ENCODE results near the gene AGPAT4.

The AGPAT4 gene

DNA sequence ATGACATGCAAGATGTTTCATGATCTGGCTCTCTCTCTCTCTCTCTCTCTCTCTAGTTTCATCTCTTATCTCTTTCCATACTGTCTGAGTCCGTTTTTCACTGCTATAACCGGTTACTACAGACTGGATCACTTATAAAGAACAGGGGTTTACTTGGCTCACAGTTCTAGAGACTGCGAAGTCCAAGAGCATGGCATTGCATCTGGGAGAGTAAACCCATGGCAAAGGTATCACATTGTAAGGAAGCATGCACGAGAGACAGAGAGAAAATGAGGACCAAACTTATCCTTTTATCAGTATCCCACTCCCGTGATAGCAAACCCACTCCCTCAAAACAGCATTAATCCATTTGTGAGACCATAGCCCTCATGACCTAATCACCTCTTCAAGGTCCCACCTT, 7.2 kb upstream of the AGPAT4 start:
- no peak for DNase-seq

DNA sequence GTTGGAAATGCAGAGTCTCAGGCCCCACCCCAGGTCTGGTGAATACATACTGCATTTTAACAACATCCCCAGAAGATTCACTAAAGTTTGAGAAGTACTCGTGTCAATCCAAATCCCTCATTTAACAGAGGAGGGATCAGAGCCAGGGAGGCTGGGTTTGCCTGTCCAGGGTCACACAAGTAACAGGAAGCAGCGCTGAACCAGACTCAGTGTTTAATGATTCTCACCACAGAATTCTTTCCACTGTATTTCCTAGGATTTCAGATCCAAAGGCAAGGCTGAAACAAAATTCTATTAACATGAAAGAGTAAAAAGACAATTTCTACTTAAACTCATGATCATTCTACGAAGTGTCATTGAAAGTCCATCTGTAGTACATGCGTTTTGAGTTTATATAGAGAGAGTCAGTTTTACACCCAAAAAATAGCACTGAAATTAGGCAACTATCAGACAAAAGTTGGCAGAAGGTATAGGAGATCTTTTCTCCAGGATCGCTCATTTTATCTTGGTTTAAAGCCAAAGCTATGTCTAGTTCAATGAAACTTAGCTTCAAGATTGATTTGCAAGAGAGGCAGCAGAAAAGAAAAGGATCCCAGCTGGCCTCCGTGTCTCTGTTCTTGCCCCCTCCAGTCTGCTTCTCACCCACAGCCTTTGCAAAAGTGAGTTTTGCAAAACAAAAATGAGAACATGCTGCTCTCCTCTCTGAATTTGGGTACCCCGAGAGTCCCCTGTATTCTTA, 6.0 kb upstream of the AGPAT4 start:
- DNase-seq = no peak

DNA sequence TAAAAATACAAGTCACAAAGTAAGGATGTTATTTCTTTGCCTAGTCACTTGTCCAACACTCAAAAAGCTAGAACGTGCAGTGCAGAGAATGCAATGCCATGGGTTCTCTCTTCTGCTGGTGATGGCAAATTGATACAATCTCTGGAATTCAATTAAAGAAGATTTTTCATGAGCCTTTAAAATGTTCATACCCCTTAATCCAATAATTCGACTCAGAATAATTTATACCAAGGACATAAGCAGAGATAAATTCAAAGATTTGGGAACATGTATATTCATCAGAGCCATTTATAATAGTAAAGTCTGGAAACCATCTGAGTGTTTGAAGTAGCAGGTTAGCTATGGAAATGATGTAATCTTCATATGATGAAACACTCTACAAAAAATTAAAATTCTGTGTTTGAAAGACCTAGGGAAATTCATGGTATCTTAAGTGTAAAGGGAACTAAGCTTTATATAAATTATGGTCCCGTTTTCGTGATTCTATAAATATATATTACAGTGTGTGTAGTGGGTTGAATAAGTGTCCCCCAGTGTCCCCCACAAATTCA, 2.8 kb upstream of the AGPAT4 start:
- no peak for DNase-seq

DNA sequence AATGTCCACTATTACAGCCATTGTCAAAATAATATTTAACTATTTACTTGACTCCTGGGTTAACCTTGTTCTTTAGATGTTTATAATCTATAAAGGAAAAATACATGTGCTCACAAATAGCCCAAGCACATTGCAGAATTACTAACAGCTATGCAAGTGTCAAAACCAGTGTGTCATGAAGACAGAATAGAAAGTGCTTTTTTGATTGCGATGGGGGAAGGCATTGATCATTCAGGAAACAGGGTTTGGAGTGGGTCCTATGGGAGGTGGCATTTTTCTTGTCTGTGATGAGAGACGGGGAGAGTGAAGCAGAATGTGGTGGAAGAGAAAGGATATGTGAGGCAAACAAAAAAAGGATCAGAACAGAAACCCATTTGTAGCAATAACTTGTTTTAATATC, 1.0 kb upstream of the AGPAT4 start:
- DNase-seq = no peak

DNA sequence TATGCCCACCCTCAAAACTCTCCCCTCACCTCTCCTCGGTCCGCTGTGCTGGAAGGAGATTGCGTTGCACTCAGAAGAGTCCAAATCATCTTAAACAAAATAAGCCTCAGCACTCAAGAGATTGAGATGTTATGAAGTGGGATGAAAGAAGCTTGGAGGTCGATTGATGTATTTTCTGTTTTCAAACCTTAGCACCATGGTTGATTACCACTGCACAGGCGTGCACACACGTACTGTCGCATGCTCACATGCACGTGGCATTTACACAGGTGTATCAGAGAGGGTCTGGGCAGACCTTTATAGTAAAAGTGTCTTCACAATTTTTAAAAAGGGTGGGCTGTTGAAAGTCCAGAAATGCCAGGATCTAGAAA, 612 bp upstream of the AGPAT4 start:
- DNase-seq = no peak

DNA sequence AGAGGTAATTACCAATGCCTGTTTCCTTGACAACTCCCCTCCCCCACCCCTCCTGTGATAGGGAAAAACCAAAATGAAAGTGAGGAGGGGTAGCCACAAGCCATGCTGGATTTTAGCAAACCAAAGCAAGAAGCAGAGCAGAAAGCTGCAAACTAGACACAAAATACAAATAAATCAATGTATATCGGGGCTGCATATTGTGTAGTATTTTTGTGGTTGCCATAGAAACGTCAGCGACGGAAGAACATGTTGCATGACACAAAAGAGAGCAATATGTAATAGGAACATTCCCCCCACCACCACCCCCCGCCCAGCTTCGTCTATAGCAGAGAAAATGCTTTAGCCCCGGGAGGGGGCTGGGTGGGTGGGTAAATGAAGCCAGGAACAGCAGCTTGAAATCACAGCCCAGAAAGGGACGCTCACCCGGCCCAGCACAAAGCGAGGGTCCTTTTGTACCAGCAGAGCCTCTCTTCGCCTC, 548 bp downstream of the AGPAT4 start:
- DNase-seq = peak; percentile 57

DNA sequence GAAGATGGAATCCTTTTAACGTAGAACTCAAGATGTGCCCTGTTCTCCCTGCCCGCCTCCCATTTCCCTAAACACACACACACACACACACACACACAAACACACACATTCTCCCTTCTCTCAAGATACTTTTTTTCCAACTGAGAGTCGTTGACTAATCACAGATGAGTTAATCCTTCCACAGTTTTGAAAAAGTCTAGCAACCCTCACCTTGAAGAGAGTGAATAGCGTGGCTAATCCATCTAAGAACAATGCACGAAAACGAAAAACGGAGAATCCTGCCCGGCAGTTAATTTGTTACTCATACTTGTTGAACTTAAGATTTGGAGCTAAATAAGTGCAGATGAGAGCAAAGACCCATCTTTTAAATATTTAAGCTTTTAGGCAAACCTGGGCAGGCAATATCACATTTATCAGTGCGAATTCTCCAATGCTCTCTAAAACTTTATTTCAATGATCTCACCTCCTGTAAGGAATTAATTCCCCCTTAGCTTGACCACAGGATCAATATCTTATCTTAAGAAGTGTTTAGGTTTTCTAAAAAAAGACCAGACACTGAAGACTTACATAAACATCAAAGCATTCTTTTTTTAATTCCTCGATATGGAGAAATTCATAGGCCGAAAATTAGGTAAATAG, 1.1 kb downstream of the AGPAT4 start:
- no peak for DNase-seq

DNA sequence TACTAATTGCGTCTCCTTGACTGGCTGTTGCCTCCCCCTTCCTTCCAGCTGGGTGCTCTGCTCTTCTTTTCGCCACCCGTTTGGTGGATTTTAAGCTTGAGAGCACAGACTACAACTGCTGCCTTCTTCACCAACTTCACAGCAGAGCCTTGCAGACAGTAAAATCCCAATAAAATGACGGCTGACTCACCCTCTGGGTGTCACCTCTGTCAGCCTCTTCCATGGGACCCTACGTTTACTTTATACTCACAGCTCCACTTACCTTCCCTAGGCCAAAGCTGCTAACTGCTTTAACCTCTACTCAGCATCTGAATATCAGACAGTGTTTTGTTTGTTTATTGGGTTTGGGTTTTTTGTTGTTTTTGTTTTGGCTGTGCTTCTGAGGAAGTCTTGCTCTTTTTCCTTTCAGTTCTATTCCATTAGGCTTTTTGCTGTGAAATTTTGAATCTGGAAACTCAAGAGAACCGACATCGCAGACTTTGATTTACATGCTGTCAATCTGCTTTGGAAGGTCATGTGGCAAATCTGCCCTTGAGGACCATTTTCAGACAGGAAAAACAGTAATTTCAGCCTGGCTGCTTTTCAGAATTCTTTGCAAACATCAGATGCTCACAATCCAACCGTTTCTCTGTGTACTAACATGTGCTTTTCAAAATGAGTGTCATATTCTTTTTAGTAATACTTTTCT, 2.4 kb downstream of the AGPAT4 start:
- no peak for DNase-seq

DNA sequence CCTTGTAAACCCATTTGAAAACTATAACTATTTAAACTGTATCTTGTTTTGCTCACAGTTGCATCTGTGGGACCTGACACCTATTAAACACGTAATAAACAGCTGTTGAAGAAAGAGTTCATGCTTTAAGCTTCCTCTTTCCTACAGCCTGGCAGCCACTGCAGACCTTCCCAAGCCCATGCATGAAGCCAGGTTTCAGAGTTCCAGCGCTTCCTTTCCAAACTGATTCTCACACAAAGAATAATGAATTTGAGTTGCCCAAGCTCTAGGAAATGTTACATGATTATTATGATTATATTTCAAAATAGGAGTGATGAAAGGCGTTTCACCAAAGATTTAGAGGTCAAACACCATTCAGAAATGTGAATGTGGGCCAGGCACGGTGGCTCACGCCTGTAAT, 3.7 kb downstream of the AGPAT4 start:
- no peak for DNase-seq

DNA sequence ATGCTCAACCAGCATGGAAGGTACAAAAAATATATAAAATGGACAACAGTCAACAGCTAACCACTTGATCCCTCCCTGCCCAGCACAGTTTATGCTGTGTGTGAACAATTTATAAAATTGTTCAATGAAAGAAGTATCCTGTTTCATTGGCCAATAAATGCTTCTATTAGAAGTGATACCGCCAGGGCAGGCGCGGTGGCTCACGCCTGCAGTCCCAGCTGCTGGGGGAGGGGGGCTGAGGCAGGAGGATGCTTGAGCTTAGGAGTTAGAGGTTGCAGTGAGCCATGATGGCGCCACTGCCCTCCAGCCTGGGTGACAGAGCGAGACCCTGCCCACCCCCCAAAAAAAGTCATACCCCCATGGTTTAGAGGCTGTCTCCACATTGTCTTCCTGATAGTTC, 4.6 kb downstream of the AGPAT4 start:
- DNase-seq = no peak

DNA sequence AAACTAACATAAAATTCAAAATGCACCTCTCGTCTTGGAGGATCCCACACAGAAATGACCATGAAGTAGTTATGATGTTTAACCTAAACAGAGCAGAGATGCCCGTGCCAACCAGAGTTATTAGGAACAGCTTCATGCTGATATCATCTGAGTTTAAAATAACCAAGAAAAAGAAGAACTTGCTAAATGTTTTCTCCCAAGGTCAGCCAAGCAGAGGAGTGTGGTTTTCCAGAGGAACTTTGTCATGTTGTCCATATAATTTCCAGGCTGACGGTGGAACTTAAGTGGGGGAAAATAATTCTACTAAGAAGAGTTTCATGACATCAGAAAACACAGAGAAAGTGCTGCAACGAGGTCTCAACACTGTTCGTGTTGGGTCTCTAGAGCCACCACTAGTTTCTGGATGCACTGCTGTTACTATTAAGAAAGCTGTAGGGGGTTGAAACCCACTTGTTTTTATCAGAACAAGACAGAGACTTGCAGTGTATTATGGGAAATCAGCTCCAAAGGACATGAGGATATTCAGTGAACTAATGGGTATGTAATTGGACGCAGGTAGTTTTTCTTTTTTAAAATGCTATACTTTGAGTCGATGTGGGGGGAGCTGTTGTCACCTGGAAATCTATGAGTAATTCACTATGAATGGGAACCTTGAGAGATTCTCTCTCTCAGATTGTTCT, 5.2 kb downstream of the AGPAT4 start:
- DNase-seq = no peak

DNA sequence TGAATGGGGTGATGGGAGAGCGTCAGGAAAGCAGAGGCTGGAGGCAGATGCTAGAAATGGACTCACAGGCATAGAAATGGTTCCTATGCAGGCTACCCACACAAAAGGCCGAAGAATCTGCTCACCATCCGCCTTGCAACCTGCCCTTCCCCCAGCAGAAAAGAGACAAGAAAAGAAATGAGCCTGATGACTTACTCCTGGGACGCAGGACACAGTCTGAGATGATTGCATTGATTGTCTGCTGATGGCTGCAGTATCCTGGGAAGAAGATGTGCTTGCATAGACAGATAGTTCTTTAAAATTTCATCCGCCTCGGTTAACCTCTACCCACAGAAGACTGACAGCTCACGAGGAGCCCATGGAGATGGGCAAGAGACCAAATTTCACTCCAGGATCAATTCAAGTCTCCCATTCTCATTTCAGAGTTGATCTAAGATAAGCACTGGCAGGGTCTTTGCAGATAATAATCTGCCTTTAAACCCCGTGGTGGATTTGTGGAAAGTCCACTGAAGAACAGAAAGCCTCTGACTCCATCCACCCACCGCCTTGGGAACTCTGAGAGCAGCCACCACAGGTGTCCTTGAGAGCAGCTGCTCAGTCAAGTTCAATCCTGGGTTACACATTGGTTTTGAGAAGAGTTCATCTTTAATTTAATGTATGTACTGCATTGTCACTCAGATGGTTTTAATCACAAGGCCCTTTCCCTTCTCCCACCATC, 7.2 kb downstream of the AGPAT4 start:
- DNase-seq = no peak

DNA sequence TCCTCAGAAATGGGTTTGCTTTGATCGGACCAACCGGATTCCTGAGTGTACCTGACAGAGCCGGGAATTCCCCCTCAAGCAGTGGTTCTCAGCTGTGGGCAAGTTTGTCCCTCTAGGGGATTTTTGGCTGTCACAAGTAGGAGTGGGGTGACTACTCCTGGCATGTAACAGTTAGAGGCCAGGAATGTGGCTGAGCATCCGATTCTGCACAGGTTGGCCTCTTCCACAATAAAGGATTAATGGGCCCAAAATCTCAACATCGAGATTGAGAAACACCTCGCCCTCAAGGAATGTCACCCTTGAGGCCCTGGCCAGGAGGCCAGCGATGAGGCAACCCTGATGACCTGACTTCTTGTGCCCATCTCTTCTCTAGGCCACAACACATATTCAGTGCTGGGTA, 7.9 kb downstream of the AGPAT4 start:
- no peak for DNase-seq

DNA sequence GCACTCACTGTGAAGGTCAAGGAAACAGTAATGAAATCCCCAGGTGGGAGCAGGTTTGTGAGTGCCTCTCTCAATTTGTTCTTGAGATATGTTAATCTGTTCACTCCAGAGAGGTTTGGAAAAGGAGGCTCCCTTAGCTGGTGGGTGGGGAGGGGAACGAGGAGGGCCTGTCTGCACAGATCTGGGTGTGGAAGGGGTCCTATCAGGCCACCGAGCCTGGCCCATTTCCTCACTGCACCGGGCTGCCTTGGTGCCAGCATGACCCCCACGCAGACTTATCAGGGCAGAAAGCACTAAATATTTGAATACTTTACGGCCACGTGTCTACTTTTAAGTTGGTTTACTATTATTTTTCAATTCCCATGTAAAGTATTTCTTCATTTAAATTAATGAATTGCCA, 8.3 kb downstream of the AGPAT4 start:
- no peak for DNase-seq

DNA sequence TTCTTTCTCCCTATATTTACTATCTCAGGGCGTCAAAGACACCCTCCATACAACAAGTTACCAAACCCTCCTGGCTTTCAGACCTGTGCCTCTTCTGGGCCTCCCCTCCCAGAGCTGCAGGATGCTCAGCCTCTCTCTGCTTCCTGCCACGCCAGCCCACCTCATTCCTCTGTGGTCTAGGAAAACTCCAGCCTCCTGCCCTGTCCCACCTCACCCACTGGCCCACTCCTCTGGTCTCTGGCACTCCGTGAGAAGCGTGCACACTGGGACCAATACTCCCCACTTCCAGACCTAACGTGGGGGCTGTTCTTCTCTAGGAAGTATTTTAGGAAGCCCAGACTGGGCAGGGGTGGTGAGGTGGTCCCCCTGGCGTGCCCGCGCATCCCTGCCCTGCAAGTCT, 9.7 kb downstream of the AGPAT4 start:
- no peak for DNase-seq

DNA sequence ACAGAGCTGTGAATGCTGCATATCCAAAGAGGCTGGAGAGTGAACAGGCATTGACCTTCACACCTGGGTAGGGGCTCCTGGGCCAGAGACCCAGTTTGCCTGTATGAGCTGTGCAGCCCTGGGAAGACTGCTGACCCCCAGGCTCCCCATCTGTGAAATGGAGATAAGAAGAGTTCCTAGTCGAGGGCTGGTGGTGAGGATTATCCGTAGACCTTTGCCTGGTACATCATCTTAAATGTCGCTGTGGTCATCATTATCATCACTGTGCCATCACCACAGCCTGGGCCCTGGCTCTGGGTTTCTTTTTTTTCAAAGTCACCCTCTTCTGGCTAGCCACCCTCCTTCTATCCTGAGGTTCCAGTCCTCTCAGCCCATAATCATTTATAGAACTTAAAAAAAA, 12.0 kb downstream of the AGPAT4 start:
- no peak for DNase-seq

DNA sequence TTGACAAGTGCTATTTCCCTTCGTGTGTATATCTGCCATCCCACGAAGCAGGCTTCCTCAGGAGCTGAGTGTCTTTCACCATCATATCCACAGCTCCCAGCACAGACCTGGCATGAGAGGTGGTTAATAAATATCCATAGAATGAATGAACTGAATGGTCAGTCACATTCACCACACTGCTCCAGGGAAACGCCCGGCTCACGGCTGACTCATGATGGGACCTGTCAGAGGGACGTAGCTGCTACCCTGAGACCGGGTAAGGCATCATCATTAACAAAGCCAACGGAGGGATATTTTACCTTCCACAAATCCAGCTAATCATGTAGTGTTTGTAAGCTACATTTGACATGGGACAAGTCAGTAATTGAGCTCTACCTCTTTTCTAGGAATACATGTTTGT, 12.5 kb downstream of the AGPAT4 start:
- no peak for DNase-seq

DNA sequence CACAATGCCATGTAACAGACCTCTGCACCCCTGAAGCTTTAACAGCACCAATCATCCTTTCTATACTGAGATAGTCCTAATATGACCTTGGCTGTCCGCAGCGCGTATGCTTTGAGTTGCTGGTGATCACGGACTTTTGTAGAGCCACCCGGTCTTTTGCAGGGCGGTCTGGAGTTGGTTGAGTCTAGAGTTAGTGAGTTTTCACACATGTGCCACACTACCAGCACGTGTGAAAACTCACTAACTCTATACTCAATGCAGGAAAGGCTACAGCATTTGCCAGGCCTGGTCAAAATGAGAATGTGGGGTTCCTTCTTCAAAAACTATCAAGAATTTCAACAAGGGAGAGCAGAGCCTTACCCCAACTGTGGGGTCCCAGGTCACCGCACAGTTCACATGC, 14.6 kb downstream of the AGPAT4 start:
- DNase-seq = no peak

DNA sequence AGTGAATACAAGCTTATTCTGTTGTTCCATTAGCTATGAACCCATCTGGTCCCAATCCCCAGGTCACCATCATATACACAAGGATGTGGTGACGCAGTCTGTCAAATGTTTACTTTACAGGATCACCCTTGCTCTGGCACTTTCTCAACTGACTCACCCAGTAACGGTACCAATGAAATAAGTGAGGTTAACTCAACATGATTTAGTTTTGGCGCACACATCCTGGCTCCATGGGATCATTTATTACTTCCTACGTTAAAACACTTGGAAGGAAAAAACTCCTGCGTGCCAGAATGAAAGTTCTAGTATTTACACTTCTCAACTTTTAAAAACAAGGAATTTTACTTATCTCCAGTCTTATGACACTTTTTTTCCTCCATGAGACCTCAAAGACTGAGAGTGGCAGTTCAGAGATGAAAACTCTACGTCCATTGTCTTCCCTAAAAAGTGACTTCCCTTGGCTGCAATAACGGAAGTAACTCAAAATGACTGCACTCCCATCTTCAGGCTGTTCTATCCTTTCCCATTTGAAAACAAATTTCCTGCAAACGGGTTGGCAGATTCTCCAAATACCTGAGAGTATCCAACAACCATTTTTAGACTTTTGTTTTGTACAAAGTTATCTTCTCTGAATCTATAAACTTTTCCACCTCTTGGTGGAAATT, 15.9 kb downstream of the AGPAT4 start:
- DNase-seq = no peak

DNA sequence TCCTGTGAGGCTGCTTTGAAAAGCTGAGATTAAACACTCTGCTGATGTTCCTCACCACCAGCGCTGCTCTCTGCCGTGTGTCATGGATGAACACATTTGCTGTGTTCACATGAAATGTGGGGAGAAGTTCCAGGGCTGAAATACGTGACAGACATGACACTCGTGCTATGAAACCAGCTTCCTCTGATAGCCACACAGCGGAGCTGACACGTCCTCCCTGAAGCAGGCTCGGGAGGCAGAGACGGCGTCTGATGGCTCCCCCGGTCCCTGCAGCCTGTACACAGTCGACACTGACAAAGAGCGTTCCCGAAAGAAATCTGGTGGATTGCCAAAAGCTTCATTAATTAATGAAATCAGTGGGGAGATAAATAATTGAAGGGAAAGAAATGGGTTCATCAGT, 17.5 kb downstream of the AGPAT4 start:
- no peak for DNase-seq

DNA sequence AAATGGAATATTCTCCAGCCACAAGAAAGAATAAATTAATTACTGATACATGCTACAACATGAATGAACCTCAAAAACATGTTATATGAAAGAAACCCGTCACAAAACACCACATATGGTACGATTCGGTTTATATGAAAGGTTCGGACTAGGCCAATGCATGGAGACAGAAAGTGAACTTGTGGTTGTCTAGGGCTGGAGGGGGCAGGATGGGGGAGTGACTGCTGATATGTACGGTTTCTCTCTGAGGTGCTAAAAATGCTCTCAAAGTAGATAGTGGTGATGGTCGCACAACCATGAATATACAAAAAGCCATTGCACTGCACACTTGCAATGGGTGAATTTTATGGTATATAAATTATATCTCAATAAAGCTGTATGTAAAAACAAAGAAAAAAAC, 18.3 kb downstream of the AGPAT4 start:
- DNase-seq = no peak
